Tibial nerve (tissue), 4 donors: ENCODE results near the gene FBXO42. TPM values are rescaled to one million over a fixed set of nuclear protein-coding genes. Genes with fewer than 3 reads are reported as not detected.

ENCODE experiments used
- DNase-seq, 2 donors: peaks; one replicate each; pipeline ENCODE4 v3.0.0-alpha.2; 2019; ENCODE audit warnings: low spot score in 2 of 2
- H3K27ac ChIP-seq, 4 donors: fragments of 200-600 bp; sonication (generic) in 3 of 4; one replicate each; pipeline ENCODE4 v1.5.1; 2017 to 2019; ENCODE audit warnings: mild to moderate bottlenecking in 1 of 4
- H3K27me3 ChIP-seq, 2 donors: fragments of 200-600 bp; sonication (generic) in 1 of 2; one replicate each; pipeline versions ENCODE4 v1.5.1 to v1.6.0; 2017 to 2019
- H3K36me3 ChIP-seq, 3 donors: fragments of 200-600 bp; sonication (generic); one replicate each; pipeline ENCODE4 v1.5.1; 2018 to 2019
- H3K4me1 ChIP-seq, 4 donors: fragments of 200-600 bp; sonication (generic) in 3 of 4; one replicate each; pipeline ENCODE4 v1.5.1; 2017 to 2019
- H3K4me3 ChIP-seq, 4 donors: fragments of 200-600 bp; sonication (generic) in 3 of 4; one replicate each; pipeline ENCODE4 v1.5.1; 2017 to 2019; ENCODE audit warnings: mild to moderate bottlenecking in 1 of 4, moderate library complexity in 1 of 4
- H3K9me3 ChIP-seq, 4 donors: fragments of 200-600 bp; sonication (generic) in 3 of 4; one replicate each; pipeline ENCODE4 v1.5.1; 2017 to 2019
- EP300 ChIP-seq, 2 donors: sonication (generic); formaldehyde crosslinking; IDR thresholded peaks; one replicate each; pipeline ENCODE4 v1.6.1; 2017; ENCODE audit warnings: antibody characterized with exemption in 2 of 2, mild to moderate bottlenecking in 1 of 2
- POLR2A ChIP-seq, 2 donors: fragments of 450-650 bp; IDR thresholded peaks; one replicate each; pipeline ENCODE4 v1.6.1; 2017; ENCODE audit warnings: antibody characterized with exemption in 2 of 2, mild to moderate bottlenecking in 2 of 2, moderate library complexity in 2 of 2
- WGBS, 2 donors: methylation state at CpG; one replicate each; pipeline ENCODE4 v1.1.5; 2018; 5-methylcytosine and 5-hydroxymethylcytosine counted together
- total RNA-seq, 4 donors: library from RNA; depleted of rRNA; stranded (reverse); fragments of >200 nt; gene quantifications; one replicate each; pipeline ENCODE4 v1.1.0, GENCODE V29; 2016
- TF ChIP-seq, protein P1 (sequence below), 5 experiments: fragments of 200-600 bp in 3 of 5; fragments of 450-650 bp in 2 of 5; sonication (generic) in 3 of 5; IDR thresholded peaks; one replicate each; pipeline ENCODE4 v1.5.1; 2016 to 2019; ENCODE audit warnings: antibody characterized with exemption in 5 of 5, mild to moderate bottlenecking in 3 of 5, moderate library complexity in 2 of 5

Gene FBXO42
- total RNA-seq, 4 donors from 2014 or later = 39.8 to 69.4 (median 54.4) TPM

DNA sequence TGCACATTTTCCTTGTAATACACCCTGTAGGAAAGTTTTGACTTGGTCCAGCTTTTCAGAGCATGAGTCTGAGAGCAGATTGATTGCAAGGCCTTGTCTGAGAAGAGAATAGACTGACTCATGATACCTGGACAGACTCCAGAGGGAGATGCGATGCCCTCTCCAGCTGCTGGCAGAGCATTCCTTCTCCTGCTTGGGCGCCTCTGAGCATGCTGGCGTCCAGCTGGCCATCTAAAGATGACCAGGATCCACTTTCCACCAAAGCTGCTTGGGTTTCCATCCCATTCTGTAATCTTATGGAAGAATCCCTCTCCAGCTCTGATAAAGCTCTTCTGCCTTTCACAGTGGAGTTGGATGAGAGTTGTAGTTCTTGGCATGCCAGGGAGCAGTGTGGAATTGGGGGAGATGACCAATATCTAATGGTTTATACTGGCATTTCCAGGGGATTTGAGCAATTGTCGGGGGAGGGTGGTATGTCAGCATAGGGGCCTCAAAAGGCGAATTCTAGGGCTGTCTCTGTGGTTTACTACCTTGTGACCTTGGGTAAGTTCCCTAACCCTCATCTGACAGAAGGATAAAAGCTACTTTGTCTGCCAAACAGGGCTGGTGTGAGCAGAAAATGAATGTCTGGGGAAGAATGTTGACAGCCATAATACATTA lies 34.3 kb upstream of the FBXO42 start:
- TF ChIP-seq EP300 (IDR thresholded peaks at IDR 0.05) = no peak
- no peak for TF ChIP-seq POLR2A (IDR thresholded peaks at IDR 0.05)
- TF ChIP-seq, protein P1, sequence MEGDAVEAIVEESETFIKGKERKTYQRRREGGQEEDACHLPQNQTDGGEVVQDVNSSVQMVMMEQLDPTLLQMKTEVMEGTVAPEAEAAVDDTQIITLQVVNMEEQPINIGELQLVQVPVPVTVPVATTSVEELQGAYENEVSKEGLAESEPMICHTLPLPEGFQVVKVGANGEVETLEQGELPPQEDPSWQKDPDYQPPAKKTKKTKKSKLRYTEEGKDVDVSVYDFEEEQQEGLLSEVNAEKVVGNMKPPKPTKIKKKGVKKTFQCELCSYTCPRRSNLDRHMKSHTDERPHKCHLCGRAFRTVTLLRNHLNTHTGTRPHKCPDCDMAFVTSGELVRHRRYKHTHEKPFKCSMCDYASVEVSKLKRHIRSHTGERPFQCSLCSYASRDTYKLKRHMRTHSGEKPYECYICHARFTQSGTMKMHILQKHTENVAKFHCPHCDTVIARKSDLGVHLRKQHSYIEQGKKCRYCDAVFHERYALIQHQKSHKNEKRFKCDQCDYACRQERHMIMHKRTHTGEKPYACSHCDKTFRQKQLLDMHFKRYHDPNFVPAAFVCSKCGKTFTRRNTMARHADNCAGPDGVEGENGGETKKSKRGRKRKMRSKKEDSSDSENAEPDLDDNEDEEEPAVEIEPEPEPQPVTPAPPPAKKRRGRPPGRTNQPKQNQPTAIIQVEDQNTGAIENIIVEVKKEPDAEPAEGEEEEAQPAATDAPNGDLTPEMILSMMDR (IDR thresholded peaks at IDR 0.05) = no peak
- WGBS, 2 donors = 42 to 52% methylated on average over 5 of the region's 5 CpGs
- no peaks in the 10 kb centered on the region for H3K9me3 ChIP-seq
- peaks cover 0 to 5% (median 0%) of the 10 kb centered on the region in 3 donors for H3K36me3 ChIP-seq
- H3K27ac ChIP-seq = peak overlapping the region in 3 of 4 donors; percentile 26 to 78 (median 44)
- no peak overlapping the region for H3K4me3 ChIP-seq
- H3K4me1 ChIP-seq = peaks cover 0 to 66% (median 40%) of the 10 kb centered on the region in 4 donors
- H3K27me3 ChIP-seq = no peaks in the 10 kb centered on the region
- no peak for DNase-seq

DNA sequence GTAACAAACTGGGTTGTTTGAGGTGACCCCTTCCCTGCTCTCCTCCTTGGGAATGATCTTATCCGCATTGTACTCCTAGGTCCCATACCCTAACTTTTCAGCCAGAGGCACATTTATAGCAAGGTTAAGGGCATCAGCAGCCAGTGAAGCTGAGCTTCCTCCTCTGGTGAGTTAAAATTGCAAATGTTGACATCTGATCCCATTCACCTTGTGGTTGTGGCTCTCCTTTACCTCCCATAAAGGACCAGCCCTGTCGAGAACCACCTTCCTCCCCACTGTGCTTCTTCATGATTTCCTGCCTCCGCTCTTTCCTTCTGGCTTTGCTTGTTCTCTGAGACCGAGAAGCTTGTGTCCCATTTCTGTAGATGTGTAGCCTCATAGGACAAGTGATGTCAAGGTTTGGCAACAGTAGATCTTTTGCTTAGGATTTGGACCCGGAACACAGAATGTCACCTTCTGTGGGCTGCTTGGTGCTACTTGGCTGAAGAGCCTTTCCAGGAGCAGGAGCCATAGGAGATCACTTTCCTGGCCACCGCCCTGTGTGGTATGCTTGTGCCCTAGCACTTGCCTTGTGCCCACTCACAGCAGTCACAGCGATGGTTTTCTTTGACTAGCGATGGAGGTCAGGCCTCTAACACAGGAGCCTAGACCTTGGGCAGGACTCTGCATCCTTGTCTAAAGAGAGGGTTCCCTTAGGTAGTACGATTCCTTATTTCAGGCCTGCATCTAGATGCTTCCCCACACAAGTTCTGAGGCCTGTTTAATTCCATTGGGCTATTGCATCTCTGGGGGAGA lies 33.6 kb upstream of the FBXO42 start:
- TF ChIP-seq EP300 (IDR thresholded peaks at IDR 0.05) (no peak), POLR2A (IDR thresholded peaks at IDR 0.05) (no peak)
- TF ChIP-seq, protein P1 (IDR thresholded peaks at IDR 0.05) = no peak
- Histone ChIP-seq H3K4me1 (peaks cover 0 to 60% (median 38%) of the 10 kb centered on the region in 4 donors), H3K27me3 (no peaks in the 10 kb centered on the region), H3K27ac (peak overlapping the region in 3 of 4 donors; percentile 32 to 78 (median 44)), H3K36me3 (peaks cover 0 to 5% (median 0%) of the 10 kb centered on the region in 3 donors), H3K4me3 (no peak overlapping the region), H3K9me3 (no peaks in the 10 kb centered on the region)
- 87 to 92% methylated on average over 9 of the region's 9 CpGs for WGBS, 2 donors
- no peak for DNase-seq

DNA sequence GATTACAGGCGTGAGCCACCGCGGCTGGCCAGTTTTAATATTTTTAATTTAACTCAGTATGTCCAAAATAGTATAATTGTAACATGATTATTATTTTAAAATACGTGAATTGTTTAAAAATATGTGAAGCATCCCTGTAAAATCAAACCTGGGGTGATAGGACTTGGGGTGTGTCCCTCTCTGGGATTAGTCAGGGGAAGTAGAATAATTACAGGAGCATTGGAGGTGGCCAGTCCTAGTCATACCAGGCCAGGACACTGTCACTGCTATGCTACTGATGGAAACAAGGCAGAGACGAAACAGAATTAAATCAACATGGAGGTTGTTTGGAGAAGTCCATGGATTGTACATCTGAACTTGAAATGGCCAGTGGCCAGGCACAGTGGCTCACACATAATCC lies 31.6 kb upstream of the FBXO42 start:
- 81 to 82% methylated on average over 5 of the region's 5 CpGs for WGBS, 2 donors
- Histone ChIP-seq H3K9me3 (no peaks in the 10 kb centered on the region), H3K36me3 (peaks cover 0 to 5% (median 0%) of the 10 kb centered on the region in 3 donors), H3K27me3 (no peaks in the 10 kb centered on the region), H3K4me3 (no peak overlapping the region), H3K4me1 (peaks cover 0 to 47% (median 34%) of the 10 kb centered on the region in 4 donors), H3K27ac (no peak overlapping the region)
- no peak for DNase-seq
- TF ChIP-seq, protein P1 (IDR thresholded peaks at IDR 0.05) = no peak
- no peak for TF ChIP-seq POLR2A (IDR thresholded peaks at IDR 0.05)
- no peak for TF ChIP-seq EP300 (IDR thresholded peaks at IDR 0.05)

DNA sequence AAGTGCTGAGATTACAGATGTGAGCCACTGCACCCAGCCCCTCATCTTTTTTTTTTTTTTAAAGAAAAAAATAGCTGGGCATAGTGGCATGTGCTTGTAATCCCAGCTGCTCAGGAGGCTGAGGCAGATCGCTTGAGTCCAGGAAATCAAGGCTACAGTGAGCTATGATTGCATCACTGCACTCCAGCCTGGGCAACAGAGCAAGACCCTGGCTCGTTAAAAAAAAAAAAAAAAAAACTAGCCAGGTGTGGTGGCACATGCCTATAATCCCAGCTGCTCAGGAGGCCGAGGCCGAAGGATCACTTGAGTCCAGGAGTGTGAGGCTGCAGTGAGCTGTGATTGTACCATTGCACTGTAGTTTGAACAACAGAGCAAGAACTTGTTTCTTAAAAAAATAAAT lies 28.6 kb upstream of the FBXO42 start:
- Histone ChIP-seq H3K36me3 (peaks cover 0 to 10% (median 0%) of the 10 kb centered on the region in 3 donors), H3K27me3 (no peaks in the 10 kb centered on the region), H3K4me3 (no peak overlapping the region), H3K27ac (no peak overlapping the region), H3K4me1 (peaks cover 0 to 44% (median 21%) of the 10 kb centered on the region in 4 donors), H3K9me3 (no peaks in the 10 kb centered on the region)
- TF ChIP-seq EP300 (IDR thresholded peaks at IDR 0.05) (no peak), POLR2A (IDR thresholded peaks at IDR 0.05) (no peak)
- TF ChIP-seq, protein P1 (IDR thresholded peaks at IDR 0.05) = no peak
- 95 to 97% methylated on average over 4 of the region's 4 CpGs for WGBS, 2 donors
- DNase-seq = no peak

DNA sequence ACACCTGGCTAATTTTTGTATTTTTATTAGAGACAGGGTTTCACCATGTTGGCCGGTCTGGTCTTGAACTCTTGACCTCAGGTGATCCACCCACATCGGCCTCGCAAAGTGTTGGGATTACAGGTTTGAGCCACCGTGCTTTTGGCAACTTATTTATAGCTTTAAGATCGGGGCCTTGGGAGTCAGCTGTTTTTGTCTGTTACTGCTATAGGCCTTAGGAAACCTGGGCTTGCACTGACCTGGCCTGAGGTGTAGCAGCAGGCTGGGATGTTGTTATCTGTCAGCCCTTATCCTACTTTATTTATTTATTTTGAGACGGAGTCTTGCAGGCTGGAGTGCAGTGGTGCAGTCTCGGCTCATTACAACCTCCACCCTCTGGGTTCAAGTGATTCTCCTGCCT lies 26.2 kb upstream of the FBXO42 start:
- Histone ChIP-seq H3K4me1 (peaks cover 0 to 48% (median 28%) of the 10 kb centered on the region in 4 donors), H3K27me3 (no peaks in the 10 kb centered on the region), H3K4me3 (no peak overlapping the region), H3K36me3 (peaks cover 0 to 10% (median 0%) of the 10 kb centered on the region in 3 donors), H3K27ac (no peak overlapping the region), H3K9me3 (no peaks in the 10 kb centered on the region)
- 83 to 91% methylated on average over 7 of the region's 7 CpGs for WGBS, 2 donors
- DNase-seq = no peak
- TF ChIP-seq, protein P1 (IDR thresholded peaks at IDR 0.05) = no peak
- TF ChIP-seq EP300 (IDR thresholded peaks at IDR 0.05) = no peak
- TF ChIP-seq POLR2A (IDR thresholded peaks at IDR 0.05) = no peak
